Measurements from ENCODE around the gene ELF4.

DNA sequence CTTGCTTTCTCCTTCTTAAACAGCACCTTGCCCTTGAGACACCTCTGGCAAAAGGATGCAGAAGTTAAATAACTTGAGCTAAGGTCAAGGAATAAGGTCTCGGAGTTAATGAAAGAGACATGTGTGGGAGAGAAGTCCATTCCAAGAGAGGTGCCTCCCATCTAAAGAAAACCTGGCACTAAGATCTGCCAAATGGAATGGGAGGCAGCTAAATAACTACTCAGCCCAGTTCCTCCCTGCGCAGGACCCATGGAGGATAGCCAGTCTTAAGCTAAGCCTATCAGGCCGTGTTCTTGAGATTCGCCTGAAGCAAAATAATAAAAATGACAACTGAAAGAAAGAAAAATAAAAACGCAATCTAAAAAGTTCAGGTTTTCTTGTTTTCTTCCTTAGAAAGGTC lies 20.7 kb upstream of the ELF4 start:
- TF ChIP-seq, protein P1, sequence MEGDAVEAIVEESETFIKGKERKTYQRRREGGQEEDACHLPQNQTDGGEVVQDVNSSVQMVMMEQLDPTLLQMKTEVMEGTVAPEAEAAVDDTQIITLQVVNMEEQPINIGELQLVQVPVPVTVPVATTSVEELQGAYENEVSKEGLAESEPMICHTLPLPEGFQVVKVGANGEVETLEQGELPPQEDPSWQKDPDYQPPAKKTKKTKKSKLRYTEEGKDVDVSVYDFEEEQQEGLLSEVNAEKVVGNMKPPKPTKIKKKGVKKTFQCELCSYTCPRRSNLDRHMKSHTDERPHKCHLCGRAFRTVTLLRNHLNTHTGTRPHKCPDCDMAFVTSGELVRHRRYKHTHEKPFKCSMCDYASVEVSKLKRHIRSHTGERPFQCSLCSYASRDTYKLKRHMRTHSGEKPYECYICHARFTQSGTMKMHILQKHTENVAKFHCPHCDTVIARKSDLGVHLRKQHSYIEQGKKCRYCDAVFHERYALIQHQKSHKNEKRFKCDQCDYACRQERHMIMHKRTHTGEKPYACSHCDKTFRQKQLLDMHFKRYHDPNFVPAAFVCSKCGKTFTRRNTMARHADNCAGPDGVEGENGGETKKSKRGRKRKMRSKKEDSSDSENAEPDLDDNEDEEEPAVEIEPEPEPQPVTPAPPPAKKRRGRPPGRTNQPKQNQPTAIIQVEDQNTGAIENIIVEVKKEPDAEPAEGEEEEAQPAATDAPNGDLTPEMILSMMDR (IDR thresholded peaks at IDR 0.05), result no peak
- TF ChIP-seq POLR2AphosphoS5 (IDR thresholded peaks at IDR 0.05), result no peak

Measured in prostate gland (tissue), 2 donors.